CD14-positive monocyte (primary cell): ENCODE results near the gene RTN4RL1. TPM values are rescaled to one million over a fixed set of nuclear protein-coding genes. Genes with fewer than 3 reads are reported as not detected.

Experiments used
- DNase-seq, 3 donors: peaks; one replicate each; pipeline ENCODE4 v3.0.0-alpha.2; 2011 to 2022
- H2AFZ ChIP-seq: 2 replicates; pipeline ENCODE4 v1.6.0; 2012; ENCODE audit warnings: mild to moderate bottlenecking, low read depth, low read length, inconsistent platforms; ENCODE audit not compliant: insufficient read depth, poor library complexity, severe bottlenecking
- H3K27ac ChIP-seq, 2 donors: 1 replicate in 1 of 2; 2 replicates in 1 of 2; pipeline ENCODE4 v1.5.1; 2012 to 2013; ENCODE audit warnings: low read length in 2 of 2, control low read depth in 1 of 2, inconsistent platforms in 1 of 2, low read depth in 1 of 2, mild to moderate bottlenecking in 1 of 2
- H3K27me3 ChIP-seq, 2 donors: one replicate each; pipeline versions ENCODE4 v1.6.0 to v1.6.1; 2011 to 2013; ENCODE audit warnings: low read length in 2 of 2; ENCODE audit not compliant: control insufficient read depth in 2 of 2, insufficient read depth in 2 of 2
- H3K36me3 ChIP-seq, 2 donors: replicated peaks in 1 of 2; 1 replicate in 1 of 2; 2 replicates in 1 of 2; pipeline versions ENCODE4 v1.5.1 to v1.6.1; 2012 to 2013; ENCODE audit warnings: low read length in 2 of 2, control low read depth in 1 of 2, inconsistent platforms in 1 of 2, mild to moderate bottlenecking in 1 of 2; ENCODE audit not compliant: insufficient read depth in 2 of 2, control insufficient read depth in 1 of 2
- H3K4me1 ChIP-seq, 2 donors: 1 replicate in 1 of 2; 2 replicates in 1 of 2; pipeline versions ENCODE4 v1.5.1 to v1.6.1; 2012 to 2013; ENCODE audit warnings: low read length in 2 of 2, control low read depth in 1 of 2, inconsistent platforms in 1 of 2, mild to moderate bottlenecking in 1 of 2, moderate library complexity in 1 of 2; ENCODE audit not compliant: insufficient read depth in 2 of 2, control insufficient read depth in 1 of 2
- H3K4me2 ChIP-seq: replicated peaks from 2 replicates; pipeline ENCODE3; 2012; ENCODE audit warnings: low read length, moderate library complexity, mild to moderate bottlenecking; ENCODE audit not compliant: poor library complexity, severe bottlenecking; ENCODE audit errors: extremely low read depth
- H3K4me3 ChIP-seq, 3 experiments: fragments of 200-600 bp in 1 of 3; sonication (generic) in 1 of 3; replicated peaks in 1 of 3; 1 replicate in 2 of 3; 2 replicates in 1 of 3; pipeline ENCODE4 v1.5.1; 2011 to 2013; ENCODE audit warnings: low read length in 3 of 3, mild to moderate bottlenecking in 3 of 3, control low read depth in 2 of 3, low read depth in 2 of 3, inconsistent platforms in 1 of 3, moderate library complexity in 1 of 3
- H3K79me2 ChIP-seq: 2 replicates; pipeline ENCODE4 v1.6.0; 2012; ENCODE audit warnings: mild to moderate bottlenecking, control low read depth, inconsistent platforms, low read length, moderate library complexity; ENCODE audit not compliant: insufficient read depth
- H3K9ac ChIP-seq: 2 replicates; pipeline ENCODE4 v1.6.0; 2017; ENCODE audit warnings: low read length, mild to moderate bottlenecking; ENCODE audit not compliant: insufficient read depth, poor library complexity, severe bottlenecking
- H3K9me3 ChIP-seq, 2 donors: replicated peaks in 1 of 2; 1 replicate in 1 of 2; 2 replicates in 1 of 2; pipeline versions ENCODE4 v1.5.1 to v1.6.1; 2012 to 2013; ENCODE audit warnings: low read length in 2 of 2, control low read depth in 1 of 2; ENCODE audit not compliant: control insufficient read depth in 1 of 2, insufficient read depth in 1 of 2
- H4K20me1 ChIP-seq: 2 replicates; pipeline ENCODE4 v1.6.0; 2012; ENCODE audit warnings: mild to moderate bottlenecking, low read length, control low read depth, moderate library complexity; ENCODE audit not compliant: insufficient read depth
- H3K27ac Mint-ChIP-seq, 7 donors: one replicate each; pipeline ENCODE4 v1.8.0; 2020; ENCODE audit warnings: mild to moderate bottlenecking in 7 of 7, mixed read lengths in 7 of 7, moderate library complexity in 6 of 7, inconsistent platforms in 2 of 7
- H3K27me3 Mint-ChIP-seq, 3 donors: one replicate each; pipeline ENCODE4 v1.8.0; 2021 to 2022; ENCODE audit warnings: low read depth in 3 of 3, mild to moderate bottlenecking in 3 of 3, mixed read lengths in 3 of 3, moderate library complexity in 3 of 3, inconsistent platforms in 1 of 3
- H3K36me3 Mint-ChIP-seq, 2 donors: one replicate each; pipeline ENCODE4 v1.8.0; 2020; ENCODE audit warnings: mixed read lengths in 2 of 2, inconsistent platforms in 1 of 2, mild to moderate bottlenecking in 1 of 2
- H3K4me1 Mint-ChIP-seq: one replicate; pipeline ENCODE4 v1.8.0; 2020; ENCODE audit warnings: mild to moderate bottlenecking, mixed read lengths
- H3K4me3 Mint-ChIP-seq, 2 donors: one replicate each; pipeline ENCODE4 v1.8.0; 2020; ENCODE audit warnings: mild to moderate bottlenecking in 2 of 2, mixed read lengths in 2 of 2, moderate library complexity in 1 of 2
- H3K9me3 Mint-ChIP-seq, 7 donors: one replicate each; pipeline ENCODE4 v1.8.0; 2020 to 2022; ENCODE audit warnings: mixed read lengths in 7 of 7, mild to moderate bottlenecking in 6 of 7, moderate library complexity in 6 of 7, inconsistent platforms in 2 of 7
- CTCF ChIP-seq: fragments of 200-600 bp; IDR thresholded peaks from one replicate; pipeline ENCODE4 v1.8.0; 2022; ENCODE audit warnings: antibody characterized with exemption, mild to moderate bottlenecking
- WGBS: methylation state at CpG from one replicate; pipeline ENCODE4 v1.1.5; 2013; ENCODE audit warnings: missing lambda C conversion rate; ENCODE audit not compliant: insufficient coverage; 5-methylcytosine and 5-hydroxymethylcytosine counted together
- intact Hi-C, 2 donors: fragments of 100-400 bp; cut with micrococcal nuclease; formaldehyde crosslinking; loops; one replicate each; pipeline versions ENCODE4 v1.15.0 to v1.15.1; 2023
- polyA plus RNA-seq, 3 donors: library from polyadenylated mRNA; depleted of rRNA in 1 of 3; unstranded in 2 of 3; stranded (reverse) in 1 of 3; fragments of 300-500 nt in 2 of 3; fragments of >200 nt in 1 of 3; fragmentation: Illumina TruSeq in 2 of 3; gene quantifications; 1 replicate in 2 of 3; 2 replicates in 1 of 3; pipeline ENCODE4 v1.2.3, GENCODE V29; 2012 to 2021

The RTN4RL1 gene
- polyA plus RNA-seq, 3 donors: 0.07 to 0.29 (median 0.11) TPM

- no peaks in the 10 kb centered on the region for H3K4me1 ChIP-seq
- H3K36me3 ChIP-seq: no peaks in the 10 kb centered on the region
- H3K4me2 ChIP-seq: no peak overlapping the region
- WGBS: 95% methylated on average over 20 of the region's 20 CpGs
- Mint-ChIP-seq H3K4me3 (no peak overlapping the region), H3K36me3 (no peaks in the 10 kb centered on the region), H3K4me1 (no peaks in the 10 kb centered on the region), H3K9me3 (no peaks in the 10 kb centered on the region), H3K27me3 (no peaks in the 10 kb centered on the region), H3K27ac (no peak overlapping the region)
- intact Hi-C loops: no loop called here
- H3K27ac ChIP-seq: no peak overlapping the region
- no peaks in the 10 kb centered on the region for H3K9me3 ChIP-seq
- no peaks in the 10 kb centered on the region for H3K79me2 ChIP-seq
- H3K4me3 ChIP-seq: no peak overlapping the region
- no peak overlapping the region for H2AFZ ChIP-seq
- no peak for DNase-seq
- H3K27me3 ChIP-seq: no peaks in the 10 kb centered on the region
- H4K20me1 ChIP-seq: no peaks in the 10 kb centered on the region
- H3K9ac ChIP-seq: no peak overlapping the region
- TF ChIP-seq CTCF: no peak
Observed at GRCh38 chr17:1946021-1946932, 78.9 kb downstream of the RTN4RL1 start.

- H3K27ac ChIP-seq: no peak overlapping the region
- H3K27me3 ChIP-seq: no peaks in the 10 kb centered on the region
- Mint-ChIP-seq H3K4me1 (no peaks in the 10 kb centered on the region), H3K9me3 (no peaks in the 10 kb centered on the region), H3K27ac (no peak overlapping the region), H3K36me3 (no peaks in the 10 kb centered on the region), H3K4me3 (no peak overlapping the region), H3K27me3 (no peaks in the 10 kb centered on the region)
- no peak for DNase-seq
- no peak overlapping the region for H3K4me3 ChIP-seq
- H2AFZ ChIP-seq: no peak overlapping the region
- H4K20me1 ChIP-seq: no peaks in the 10 kb centered on the region
- no peaks in the 10 kb centered on the region for H3K4me1 ChIP-seq
- no peaks in the 10 kb centered on the region for H3K9me3 ChIP-seq
- no peak for TF ChIP-seq CTCF
- 88% methylated on average over 12 of the region's 12 CpGs for WGBS
- H3K9ac ChIP-seq: no peak overlapping the region
- intact Hi-C loops: no loop called here
- H3K36me3 ChIP-seq: no peaks in the 10 kb centered on the region
- no peak overlapping the region for H3K4me2 ChIP-seq
- no peaks in the 10 kb centered on the region for H3K79me2 ChIP-seq
Observed at GRCh38 chr17:1945621-1946020, 79.5 kb downstream of the RTN4RL1 start.
